Fibroblast of pulmonary artery (primary cell): ENCODE measurements around the gene KNG1.

ENCODE experiments used
- DNase-seq: peaks from one replicate; pipeline ENCODE4 v3.0.0-alpha.2; 2010; ENCODE audit warnings: low read depth
- H3K4me3 ChIP-seq: replicated peaks from 2 replicates; pipeline ENCODE4 v1.5.1; 2011; ENCODE audit warnings: low read depth, mild to moderate bottlenecking, control low read depth, low read length, moderate library complexity
- CTCF ChIP-seq: IDR thresholded peaks from 2 replicates; pipeline ENCODE4 v1.5.1; 2011; ENCODE audit warnings: mild to moderate bottlenecking, control low read depth, low read length, inconsistent platforms; ENCODE audit errors: missing control alignments

Gene KNG1

DNA sequence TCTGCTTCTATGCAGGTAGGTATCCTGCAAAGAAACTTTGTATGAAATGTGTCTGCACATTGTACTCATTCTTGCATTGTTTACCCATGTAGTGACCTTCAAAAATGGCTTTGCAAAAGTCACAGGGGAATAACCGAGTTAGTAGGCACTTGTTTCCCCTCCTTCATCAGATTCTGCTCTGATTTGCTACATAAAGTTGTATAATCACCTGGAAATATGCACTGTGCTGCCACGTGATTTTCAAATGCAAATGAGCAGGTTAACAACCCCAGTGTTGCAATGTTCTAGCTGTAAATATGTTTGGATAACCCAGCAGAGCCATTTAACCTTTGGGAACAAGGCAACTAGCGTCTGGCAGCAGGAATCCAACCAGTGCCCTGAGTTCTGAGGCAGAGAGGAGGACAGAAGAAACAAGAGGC lies at the start of gene KNG1:
KNG1 (plus strand) TSS at position 321 of the 419 bp plus-strand sequence. CDS start 184 bp downstream, outside the sequence.
- TF ChIP-seq CTCF, result no peak
- H3K4me3 ChIP-seq, result no peak within 1 kb of the TSS
- no peak for DNase-seq

- H3K4me3 ChIP-seq, result no peak overlapping the region
- no peak for TF ChIP-seq CTCF
- no peak for DNase-seq
These were observed 48.7 kb upstream of the KNG1 start for GRCh38 chr3:186668426-186668825.

DNA sequence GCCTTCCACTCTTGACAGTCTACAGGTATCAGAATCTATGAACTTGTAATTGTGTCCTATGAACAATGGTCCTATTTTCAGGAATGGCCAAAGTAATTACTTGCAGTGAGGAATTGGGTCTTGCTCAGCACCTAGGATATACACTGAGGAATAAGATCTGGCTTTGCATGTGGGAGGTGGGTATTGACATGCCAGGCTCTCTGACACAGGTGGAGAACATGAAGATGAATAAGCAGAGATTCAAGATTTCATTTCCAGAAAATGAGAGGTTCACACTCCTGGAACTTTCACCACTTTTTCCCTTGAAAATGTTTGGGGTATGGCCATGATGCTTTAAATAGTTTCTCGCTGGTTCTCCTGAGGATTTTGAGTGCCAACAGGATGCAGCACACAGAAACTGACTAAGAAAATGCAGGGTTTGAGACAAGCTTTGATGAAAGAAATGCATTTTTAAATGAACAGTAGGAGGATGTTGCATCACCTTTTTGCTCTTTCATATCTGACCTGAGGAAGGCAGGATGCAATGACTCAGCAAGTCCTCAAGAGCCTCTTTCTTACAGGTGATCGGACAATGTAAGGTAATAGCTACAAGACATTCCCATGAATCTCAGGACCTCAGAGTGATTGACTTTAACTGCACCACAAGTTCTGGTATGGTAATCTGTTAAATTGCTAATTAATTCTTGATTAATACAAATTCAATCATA lies 47.6 kb upstream of the KNG1 start:
- no peak overlapping the region for H3K4me3 ChIP-seq
- DNase-seq, result peak; percentile 2
- TF ChIP-seq CTCF, result no peak

- H3K4me3 ChIP-seq, result no peak overlapping the region
- no peak for DNase-seq
- no peak for TF ChIP-seq CTCF
These were observed 47.0 kb upstream of the KNG1 start for GRCh38 chr3:186670155-186670554.

- no peak overlapping the region for H3K4me3 ChIP-seq
- no peak for TF ChIP-seq CTCF
- DNase-seq, result no peak
These were observed 46.1 kb upstream of the KNG1 start for GRCh38 chr3:186671051-186671450.

DNA sequence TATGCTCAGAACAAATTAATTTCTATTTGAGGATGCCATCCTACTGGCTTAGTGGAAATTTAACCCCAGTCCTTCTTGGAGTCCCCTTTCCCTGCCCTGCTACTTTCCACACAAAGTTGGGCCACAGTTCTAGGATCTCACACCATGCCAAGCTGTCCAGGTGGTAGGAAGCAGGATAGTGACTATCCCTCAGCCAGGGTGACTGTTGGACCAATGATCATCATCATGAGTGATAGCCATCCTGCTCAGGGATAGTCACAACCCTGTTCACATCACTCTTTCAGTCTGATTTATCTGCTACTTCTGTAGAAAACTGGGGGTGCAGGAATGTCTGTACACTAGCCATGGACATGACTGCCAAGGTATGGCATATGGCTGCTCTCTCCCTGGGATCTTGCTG lies 38.6 kb upstream of the KNG1 start:
- no peak for DNase-seq
- TF ChIP-seq CTCF, result no peak
- no peak overlapping the region for H3K4me3 ChIP-seq

GRCh38 chr3:186679151-186679550 lies 38.0 kb upstream of the KNG1 start:
- no peak for DNase-seq
- H3K4me3 ChIP-seq, result no peak overlapping the region
- TF ChIP-seq CTCF, result no peak
